Small intestine (tissue), 7 donors: Measurements from ENCODE around the gene RIPPLY3. TPM values are rescaled to one million over a fixed set of nuclear protein-coding genes. Genes with fewer than 3 reads are reported as not detected.
"Not testable (repeated sequence)": the region's sequence is repeated elsewhere in the genome, so short reads cannot be mapped to it uniquely, and the experiment has no call there.

ENCODE experiments used
- DNase-seq, 2 donors: peaks; one replicate each; pipeline versions ENCODE4 v3.0.0 to v3.0.0-alpha.2; 2013
- FAIRE-seq: peaks from 2 replicates; lab custom pipeline; 2012; peaks lifted over from hg19 to GRCh38; lab: Jason Lieb, UNC
- H3K27ac ChIP-seq, 3 donors: one replicate each; pipeline ENCODE4 v1.5.1; 2013; ENCODE audit warnings: low read length in 2 of 3, mild to moderate bottlenecking in 2 of 3, control low read depth in 1 of 3, inconsistent platforms in 1 of 3, low read depth in 1 of 3, moderate library complexity in 1 of 3
- H3K27me3 ChIP-seq, 3 donors: one replicate each; pipeline ENCODE4 v1.6.1; 2013; ENCODE audit warnings: low read length in 3 of 3, inconsistent platforms in 1 of 3; ENCODE audit not compliant: control insufficient read depth in 3 of 3, insufficient read depth in 3 of 3
- H3K36me3 ChIP-seq, 3 donors: one replicate each; pipeline ENCODE4 v1.6.1; 2013; ENCODE audit warnings: low read length in 3 of 3, inconsistent platforms in 1 of 3, low read depth in 1 of 3, mild to moderate bottlenecking in 1 of 3, moderate library complexity in 1 of 3; ENCODE audit not compliant: control insufficient read depth in 3 of 3, insufficient read depth in 2 of 3
- H3K4me1 ChIP-seq, 3 donors: one replicate each; pipeline ENCODE4 v1.6.1; 2013; ENCODE audit warnings: low read length in 2 of 3, inconsistent platforms in 1 of 3, low read depth in 1 of 3, mild to moderate bottlenecking in 1 of 3, moderate library complexity in 1 of 3; ENCODE audit not compliant: control insufficient read depth in 3 of 3, insufficient read depth in 2 of 3
- H3K4me3 ChIP-seq, 3 donors: one replicate each; pipeline ENCODE4 v1.5.1; 2013; ENCODE audit warnings: low read length in 3 of 3, control low read depth in 1 of 3, inconsistent platforms in 1 of 3, low read depth in 1 of 3, mild to moderate bottlenecking in 1 of 3, moderate library complexity in 1 of 3
- H3K9me3 ChIP-seq, 2 donors: one replicate each; pipeline ENCODE4 v1.6.1; 2013; ENCODE audit warnings: low read depth in 1 of 2, low read length in 1 of 2; ENCODE audit not compliant: control insufficient read depth in 2 of 2, insufficient read depth in 1 of 2
- WGBS, 3 donors: extraction: QIAGEN DNeasy Blood & Tissue Kit; methylation state at CpG; one replicate each; pipeline ENCODE4 v1.1.7; 2013; 5-methylcytosine and 5-hydroxymethylcytosine counted together
- polyA plus RNA-seq, 4 donors: library from polyadenylated mRNA; stranded (reverse) in 3 of 4; unstranded in 1 of 4; fragments of 200-250 nt in 3 of 4; fragments of 120-200 nt in 1 of 4; gene quantifications; one replicate each; pipeline versions ENCODE4 v1.2.1 to v1.2.3, GENCODE V29; 2013
- donor health status: healthy with polysubstance abuse.
- donor health status: control.
- donor health status: control.
- donor health status: Bipolar disorder and iron deficiency.
- donor health status: healthy.

Gene RIPPLY3
- polyA plus RNA-seq, 4 donors, result 0.07 to 0.21 TPM; not detected in 2

DNA sequence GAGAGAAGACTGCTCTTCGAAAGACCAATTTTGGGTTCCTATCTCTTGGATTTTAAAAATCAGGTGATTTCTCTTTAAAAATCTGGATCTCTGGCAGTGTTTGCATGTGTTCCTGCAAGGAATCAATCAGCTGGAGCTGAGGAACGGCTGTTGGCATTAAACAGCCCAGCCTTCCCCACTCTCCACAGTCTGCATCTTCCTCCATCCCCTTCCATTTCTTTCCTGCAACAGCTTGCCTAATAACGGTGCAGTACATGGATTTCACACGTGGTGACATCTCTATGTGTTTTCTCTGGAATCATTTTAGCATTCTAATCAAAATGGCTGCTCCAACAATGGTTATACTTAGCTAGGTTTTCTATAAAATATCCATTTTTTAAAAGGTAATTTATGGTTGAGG, 20.0 kb downstream of the RIPPLY3 start:
- DNase-seq, result no peak

DNA sequence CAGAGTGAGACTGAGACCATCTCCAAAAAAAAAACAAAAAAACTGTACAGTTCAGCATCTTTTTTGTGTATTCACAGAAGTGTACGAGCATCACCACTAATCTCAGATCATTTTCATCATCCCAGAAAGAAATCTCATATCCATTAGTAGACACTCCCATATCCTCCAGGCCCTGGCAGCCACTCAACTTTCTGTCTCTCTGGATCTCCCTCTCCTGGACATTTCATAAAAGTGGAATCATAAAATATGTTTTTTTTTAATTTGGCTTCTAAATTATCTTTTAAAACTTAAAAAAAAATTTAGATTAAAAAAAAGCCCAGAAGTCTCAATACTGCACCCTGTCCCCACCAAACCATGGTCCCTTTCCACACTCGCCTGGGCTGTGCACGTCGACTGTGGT, 22.1 kb downstream of the RIPPLY3 start:
- H3K27me3 ChIP-seq, result no peaks in the 10 kb centered on the region
- no peaks in the 10 kb centered on the region for H3K4me1 ChIP-seq
- H3K4me3 ChIP-seq, result no peak overlapping the region
- H3K9me3 ChIP-seq, result no peaks in the 10 kb centered on the region
- H3K27ac ChIP-seq, result no peak overlapping the region
- FAIRE-seq, result no peak
- H3K36me3 ChIP-seq, result no peaks in the 10 kb centered on the region
- WGBS, 3 donors, result 79 to 83% (median 79%) methylated on average over 4 of the region's 4 CpGs
- no peak for DNase-seq

More for the DNA sequence above, 20.0 kb downstream of the RIPPLY3 start:
- Histone ChIP-seq H3K27ac (no peak overlapping the region), H3K9me3 (no peaks in the 10 kb centered on the region), H3K4me1 (no peaks in the 10 kb centered on the region), H3K27me3 (no peaks in the 10 kb centered on the region), H3K4me3 (no peak overlapping the region), H3K36me3 (no peaks in the 10 kb centered on the region)
- 38 to 43% (median 40%) methylated on average over 4 of the region's 4 CpGs for WGBS, 3 donors
- FAIRE-seq, result no peak

DNA sequence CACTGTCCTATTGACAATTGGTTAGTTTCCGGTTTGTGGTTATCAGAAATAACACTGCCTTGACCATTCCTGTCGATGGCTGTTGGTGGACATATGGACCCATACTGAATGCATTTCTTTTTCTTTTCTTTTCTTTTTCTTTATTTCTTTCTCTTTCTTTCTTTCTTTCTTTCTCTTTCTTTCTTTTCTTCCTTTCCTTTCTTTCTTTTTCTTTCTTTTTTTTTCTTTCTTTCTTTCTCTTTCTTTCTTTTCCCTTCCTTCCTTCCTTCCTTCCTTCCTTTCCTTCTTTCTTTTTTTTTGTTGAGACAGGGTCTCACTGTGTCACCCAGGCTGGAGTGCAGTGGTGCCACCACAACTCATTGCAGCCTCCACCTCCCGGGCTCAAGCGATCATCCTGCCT, 24.4 kb downstream of the RIPPLY3 start:
- Histone ChIP-seq H3K27ac (no peak overlapping the region), H3K27me3 (no peaks in the 10 kb centered on the region), H3K36me3 (no peaks in the 10 kb centered on the region), H3K9me3 (no peaks in the 10 kb centered on the region), H3K4me1 (no peaks in the 10 kb centered on the region), H3K4me3 (no peak overlapping the region)
- no peak for DNase-seq
- WGBS, 3 donors, result 90 to 95% (median 93%) methylated on average over 4 of the region's 4 CpGs
- FAIRE-seq, result no peak

DNA sequence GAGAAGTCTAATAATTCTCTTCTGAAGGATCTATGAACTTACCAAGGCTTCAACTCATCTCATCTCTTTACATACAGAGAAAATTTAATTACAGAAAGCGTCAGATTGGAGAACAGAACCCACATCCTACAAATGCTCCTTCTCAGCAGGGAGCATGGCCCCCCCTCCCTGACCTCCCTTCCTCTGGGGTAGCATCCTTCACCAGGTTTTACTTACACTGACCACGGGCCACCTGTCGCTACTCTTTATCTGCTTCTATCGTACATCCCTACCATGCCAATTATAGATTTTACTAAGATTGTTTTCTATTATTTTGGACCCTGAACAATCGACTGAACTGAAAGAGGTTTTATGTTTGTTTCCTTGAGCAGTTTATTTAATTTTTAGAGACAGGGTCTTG, 25.8 kb downstream of the RIPPLY3 start:
- Histone ChIP-seq H3K27ac (no peak overlapping the region), H3K36me3 (no peaks in the 10 kb centered on the region), H3K4me1 (no peaks in the 10 kb centered on the region), H3K9me3 (no peaks in the 10 kb centered on the region), H3K4me3 (no peak overlapping the region), H3K27me3 (no peaks in the 10 kb centered on the region)
- FAIRE-seq (no peak), DNase-seq (no peak)
- WGBS, 3 donors, result 81 to 84% (median 83%) methylated on average over 5 of the region's 5 CpGs

DNA sequence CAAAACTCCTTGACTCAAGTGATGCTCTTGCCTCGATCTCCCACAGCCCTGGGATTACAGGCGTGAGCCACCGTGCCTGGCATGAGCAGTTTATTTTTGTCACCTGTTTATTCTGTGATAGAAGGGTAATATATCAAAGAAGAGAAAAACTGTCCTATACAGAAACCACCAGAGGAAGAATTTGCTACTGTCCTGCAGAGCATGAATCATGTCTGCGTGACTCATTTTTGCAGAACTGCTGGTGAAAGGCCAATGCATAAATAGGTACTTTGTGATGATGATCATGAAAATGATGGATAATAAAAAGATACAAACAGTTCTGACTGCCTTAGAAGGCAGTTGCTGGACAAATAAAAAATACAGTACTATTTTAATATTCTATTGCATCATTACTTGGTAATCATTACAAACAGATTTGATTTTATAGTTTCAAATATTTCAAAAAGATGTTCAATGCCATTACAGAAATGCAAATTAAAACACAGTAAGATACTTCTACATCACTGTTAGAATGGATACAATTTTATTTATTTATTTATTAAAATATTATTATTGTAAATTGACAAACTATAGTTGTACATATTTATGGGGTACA, 26.5 kb downstream of the RIPPLY3 start:
- 57 to 65% (median 63%) methylated on average over 4 of the region's 4 CpGs for WGBS, 3 donors
- no peak overlapping the region for H3K27ac ChIP-seq

DNA sequence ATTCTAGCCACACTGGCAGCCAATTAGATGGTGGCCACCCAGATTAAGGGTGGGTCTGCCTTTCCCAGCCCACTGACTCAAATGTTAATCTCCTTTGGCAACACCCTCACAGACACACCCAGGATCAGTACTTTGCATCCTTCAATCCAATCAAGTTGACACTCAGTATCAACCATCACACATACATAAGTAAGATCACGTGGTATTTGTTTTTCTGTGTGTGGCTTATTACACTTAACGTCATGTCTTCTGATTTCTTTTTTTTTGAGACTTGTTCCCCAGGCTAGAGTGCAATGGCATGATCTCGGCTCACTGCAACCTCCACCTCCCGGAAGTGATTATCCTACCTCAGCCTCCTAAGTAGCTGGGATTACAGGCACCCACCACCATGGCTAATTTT, 27.9 kb downstream of the RIPPLY3 start:
- not testable (repeated sequence) for H3K4me1 ChIP-seq, H3K9me3 ChIP-seq, H3K4me3 ChIP-seq, H3K36me3 ChIP-seq, H3K27me3 ChIP-seq, FAIRE-seq, DNase-seq, H3K27ac ChIP-seq
- WGBS, 3 donors, result 76 to 85% (median 79%) methylated on average over 4 of the region's 4 CpGs

More for the DNA sequence above, 26.5 kb downstream of the RIPPLY3 start:
- Histone ChIP-seq H3K27me3 (no peaks in the 10 kb centered on the region), H3K36me3 (no peaks in the 10 kb centered on the region), H3K4me3 (no peak overlapping the region), H3K4me1 (no peaks in the 10 kb centered on the region), H3K9me3 (no peaks in the 10 kb centered on the region)
- DNase-seq, result no peak
- no peak for FAIRE-seq

DNA sequence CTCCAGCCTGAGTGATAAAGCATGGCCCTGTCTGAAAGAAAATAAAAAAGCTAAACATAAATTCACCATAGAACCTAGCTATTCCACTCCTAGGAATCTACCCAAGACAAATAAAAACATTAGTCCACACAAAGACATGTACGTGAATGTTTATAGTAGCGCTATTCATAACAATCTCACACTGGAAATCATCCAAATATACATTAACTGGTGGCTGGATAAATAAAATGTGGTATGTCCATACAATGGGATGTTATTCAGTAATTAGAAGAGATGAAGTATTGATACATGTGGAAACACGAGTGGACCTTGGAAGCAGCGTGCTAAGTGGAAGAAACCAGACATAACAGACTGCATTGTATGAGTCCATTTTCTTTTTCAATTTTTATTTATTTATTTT, 29.7 kb downstream of the RIPPLY3 start:
- 81 to 89% (median 86%) methylated on average over 4 of the region's 4 CpGs for WGBS, 3 donors
- H3K27me3 ChIP-seq, result no peaks in the 10 kb centered on the region
- no peak overlapping the region for H3K27ac ChIP-seq
- DNase-seq, result no peak
- no peaks in the 10 kb centered on the region for H3K36me3 ChIP-seq
- no peaks in the 10 kb centered on the region for H3K4me1 ChIP-seq
- H3K9me3 ChIP-seq, result no peaks in the 10 kb centered on the region
- H3K4me3 ChIP-seq, result no peak overlapping the region
- no peak for FAIRE-seq

DNA sequence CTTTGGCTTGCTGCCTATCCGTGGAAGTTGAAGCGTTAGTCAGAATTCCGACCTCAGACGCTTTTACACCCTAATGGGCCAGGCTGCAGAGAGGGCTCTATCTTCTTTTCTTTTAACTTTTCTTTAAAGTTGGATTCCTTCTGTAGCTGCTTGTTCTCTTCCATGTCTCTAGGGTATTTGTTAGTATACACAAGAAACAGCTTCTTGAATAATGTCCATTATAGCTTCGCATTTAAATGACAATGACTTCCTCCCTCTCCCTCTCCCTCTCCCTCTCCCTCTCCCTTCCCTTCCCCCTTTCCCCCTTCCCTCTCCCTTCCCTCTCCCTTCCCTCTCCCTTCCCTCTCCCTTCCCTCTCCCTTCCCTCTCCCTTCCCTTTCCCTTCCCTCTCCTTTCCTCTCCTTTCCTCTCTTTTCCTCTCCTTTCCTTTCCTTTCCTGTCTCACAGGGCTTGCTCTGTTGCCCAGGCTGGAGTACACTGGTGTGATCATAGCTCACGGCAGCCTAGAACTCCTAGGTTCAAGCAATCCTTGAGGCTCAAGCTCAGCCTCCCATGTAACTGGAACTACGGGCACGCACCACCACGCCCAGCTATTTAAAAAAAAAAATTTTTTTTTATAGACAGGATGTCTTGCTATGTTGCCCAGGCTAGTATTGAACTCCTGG, 33.0 kb downstream of the RIPPLY3 start:
- no peak for FAIRE-seq
- Histone ChIP-seq H3K36me3 (no peaks in the 10 kb centered on the region), H3K27ac (no peak overlapping the region), H3K9me3 (no peaks in the 10 kb centered on the region), H3K27me3 (no peaks in the 10 kb centered on the region), H3K4me3 (no peak overlapping the region), H3K4me1 (no peaks in the 10 kb centered on the region)
- 75 to 87% (median 82%) methylated on average over 9 of the region's 9 CpGs for WGBS, 3 donors
- no peak for DNase-seq
